Loucy (cell line): ENCODE measurements around the gene DDA1.

Experiments
- EZH2phosphoT487 ChIP-seq: fragments of 200-600 bp; IDR thresholded peaks from 2 replicates; pipeline ENCODE4 v1.6.1; 2018; ENCODE audit warnings: antibody characterized with exemption, mild to moderate bottlenecking, moderate library complexity, borderline replicate concordance
- TF ChIP-seq, protein P1 (sequence below): fragments of 200-600 bp; sonication (generic); conservative IDR thresholded peaks from 2 replicates; pipeline ENCODE4 v1.5.1; 2014; ENCODE audit warnings: mild to moderate bottlenecking, antibody characterized with exemption, low read length

DNA sequence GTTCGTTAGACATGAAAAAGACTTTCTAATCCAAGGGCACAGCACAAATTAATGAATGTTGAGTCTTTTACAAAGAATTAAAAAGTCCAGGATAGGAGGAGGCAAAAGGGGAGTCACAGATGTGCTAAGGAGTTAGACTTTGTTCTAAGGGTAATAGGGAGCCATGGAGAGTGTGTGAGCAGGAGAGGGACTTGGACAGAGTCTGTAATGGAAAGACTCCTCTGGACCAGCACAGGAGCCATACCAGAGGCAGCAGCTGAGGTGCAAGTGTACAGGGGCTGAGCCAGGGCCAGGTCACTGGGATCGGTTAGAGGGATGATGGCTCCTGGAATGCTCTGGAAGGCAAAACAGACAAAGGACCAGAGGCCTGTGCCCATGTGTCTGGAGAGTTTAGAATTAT, 38.5 kb downstream of the DDA1 start:
- TF ChIP-seq, protein P1, sequence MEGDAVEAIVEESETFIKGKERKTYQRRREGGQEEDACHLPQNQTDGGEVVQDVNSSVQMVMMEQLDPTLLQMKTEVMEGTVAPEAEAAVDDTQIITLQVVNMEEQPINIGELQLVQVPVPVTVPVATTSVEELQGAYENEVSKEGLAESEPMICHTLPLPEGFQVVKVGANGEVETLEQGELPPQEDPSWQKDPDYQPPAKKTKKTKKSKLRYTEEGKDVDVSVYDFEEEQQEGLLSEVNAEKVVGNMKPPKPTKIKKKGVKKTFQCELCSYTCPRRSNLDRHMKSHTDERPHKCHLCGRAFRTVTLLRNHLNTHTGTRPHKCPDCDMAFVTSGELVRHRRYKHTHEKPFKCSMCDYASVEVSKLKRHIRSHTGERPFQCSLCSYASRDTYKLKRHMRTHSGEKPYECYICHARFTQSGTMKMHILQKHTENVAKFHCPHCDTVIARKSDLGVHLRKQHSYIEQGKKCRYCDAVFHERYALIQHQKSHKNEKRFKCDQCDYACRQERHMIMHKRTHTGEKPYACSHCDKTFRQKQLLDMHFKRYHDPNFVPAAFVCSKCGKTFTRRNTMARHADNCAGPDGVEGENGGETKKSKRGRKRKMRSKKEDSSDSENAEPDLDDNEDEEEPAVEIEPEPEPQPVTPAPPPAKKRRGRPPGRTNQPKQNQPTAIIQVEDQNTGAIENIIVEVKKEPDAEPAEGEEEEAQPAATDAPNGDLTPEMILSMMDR: no peak
- no peak for TF ChIP-seq EZH2phosphoT487
